Measurements from ENCODE around the gene B3GALT6.

DNA sequence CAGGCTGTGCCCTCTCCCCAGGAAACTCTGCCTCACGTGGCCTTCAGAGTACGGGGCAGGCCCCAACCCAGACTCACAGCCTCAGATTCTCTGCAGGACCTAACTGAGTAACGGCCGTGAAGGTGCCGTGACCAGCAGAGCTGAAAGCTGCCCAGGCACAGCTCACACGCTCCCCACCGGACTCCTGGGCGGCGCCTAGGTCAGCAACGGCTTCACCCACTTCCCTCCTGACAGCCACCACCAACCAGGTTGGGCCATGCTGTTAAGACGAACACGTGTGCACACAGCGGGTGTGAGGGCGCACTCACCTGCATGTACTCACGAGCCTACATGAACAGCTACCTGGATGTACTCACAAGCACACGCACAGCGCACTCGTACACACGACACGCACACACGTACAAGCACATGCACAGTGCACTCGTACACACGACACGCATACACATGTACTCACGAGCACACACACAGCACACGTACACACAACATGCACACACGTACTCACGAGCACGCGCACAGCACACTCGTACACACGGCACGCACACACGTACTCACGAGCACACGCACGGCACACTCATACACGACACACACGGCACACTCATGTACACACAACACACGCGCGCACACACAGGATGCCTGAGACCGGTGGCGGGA lies 9.3 kb upstream of the B3GALT6 start:
- TF ChIP-seq ZNF302 (tag by site-specific recombination; IDR thresholded peaks at IDR 0.05; ENCODE audit: low read depth) (no peak), ZNF548 (tag by site-specific recombination; IDR thresholded peaks at IDR 0.05) (no peak), KLF16 (tag by site-specific recombination; IDR thresholded peaks at IDR 0.05) (no peak), ZBTB21 (tag by site-specific recombination; IDR thresholded peaks at IDR 0.05) (no peak), ZNF501 (tag by site-specific recombination; IDR thresholded peaks at IDR 0.05) (no peak)
- TF ChIP-seq, protein P1, sequence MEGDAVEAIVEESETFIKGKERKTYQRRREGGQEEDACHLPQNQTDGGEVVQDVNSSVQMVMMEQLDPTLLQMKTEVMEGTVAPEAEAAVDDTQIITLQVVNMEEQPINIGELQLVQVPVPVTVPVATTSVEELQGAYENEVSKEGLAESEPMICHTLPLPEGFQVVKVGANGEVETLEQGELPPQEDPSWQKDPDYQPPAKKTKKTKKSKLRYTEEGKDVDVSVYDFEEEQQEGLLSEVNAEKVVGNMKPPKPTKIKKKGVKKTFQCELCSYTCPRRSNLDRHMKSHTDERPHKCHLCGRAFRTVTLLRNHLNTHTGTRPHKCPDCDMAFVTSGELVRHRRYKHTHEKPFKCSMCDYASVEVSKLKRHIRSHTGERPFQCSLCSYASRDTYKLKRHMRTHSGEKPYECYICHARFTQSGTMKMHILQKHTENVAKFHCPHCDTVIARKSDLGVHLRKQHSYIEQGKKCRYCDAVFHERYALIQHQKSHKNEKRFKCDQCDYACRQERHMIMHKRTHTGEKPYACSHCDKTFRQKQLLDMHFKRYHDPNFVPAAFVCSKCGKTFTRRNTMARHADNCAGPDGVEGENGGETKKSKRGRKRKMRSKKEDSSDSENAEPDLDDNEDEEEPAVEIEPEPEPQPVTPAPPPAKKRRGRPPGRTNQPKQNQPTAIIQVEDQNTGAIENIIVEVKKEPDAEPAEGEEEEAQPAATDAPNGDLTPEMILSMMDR (tag by site-specific recombination; IDR thresholded peaks at IDR 0.05), result no peak
- TF ChIP-seq, protein P2, sequence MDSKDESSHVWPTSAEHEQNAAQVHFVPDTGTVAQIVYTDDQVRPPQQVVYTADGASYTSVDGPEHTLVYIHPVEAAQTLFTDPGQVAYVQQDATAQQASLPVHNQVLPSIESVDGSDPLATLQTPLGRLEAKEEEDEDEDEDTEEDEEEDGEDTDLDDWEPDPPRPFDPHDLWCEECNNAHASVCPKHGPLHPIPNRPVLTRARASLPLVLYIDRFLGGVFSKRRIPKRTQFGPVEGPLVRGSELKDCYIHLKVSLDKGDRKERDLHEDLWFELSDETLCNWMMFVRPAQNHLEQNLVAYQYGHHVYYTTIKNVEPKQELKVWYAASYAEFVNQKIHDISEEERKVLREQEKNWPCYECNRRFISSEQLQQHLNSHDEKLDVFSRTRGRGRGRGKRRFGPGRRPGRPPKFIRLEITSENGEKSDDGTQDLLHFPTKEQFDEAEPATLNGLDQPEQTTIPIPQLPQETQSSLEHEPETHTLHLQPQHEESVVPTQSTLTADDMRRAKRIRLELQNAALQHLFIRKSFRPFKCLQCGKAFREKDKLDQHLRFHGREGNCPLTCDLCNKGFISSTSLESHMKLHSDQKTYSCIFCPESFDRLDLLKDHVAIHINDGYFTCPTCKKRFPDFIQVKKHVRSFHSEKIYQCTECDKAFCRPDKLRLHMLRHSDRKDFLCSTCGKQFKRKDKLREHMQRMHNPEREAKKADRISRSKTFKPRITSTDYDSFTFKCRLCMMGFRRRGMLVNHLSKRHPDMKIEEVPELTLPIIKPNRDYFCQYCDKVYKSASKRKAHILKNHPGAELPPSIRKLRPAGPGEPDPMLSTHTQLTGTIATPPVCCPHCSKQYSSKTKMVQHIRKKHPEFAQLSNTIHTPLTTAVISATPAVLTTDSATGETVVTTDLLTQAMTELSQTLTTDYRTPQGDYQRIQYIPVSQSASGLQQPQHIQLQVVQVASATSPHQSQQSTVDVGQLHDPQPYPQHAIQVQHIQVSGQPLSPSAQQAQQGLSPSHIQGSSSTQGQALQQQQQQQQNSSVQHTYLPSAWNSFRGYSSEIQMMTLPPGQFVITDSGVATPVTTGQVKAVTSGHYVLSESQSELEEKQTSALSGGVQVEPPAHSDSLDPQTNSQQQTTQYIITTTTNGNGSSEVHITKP (tag by site-specific recombination; IDR thresholded peaks at IDR 0.05), result no peak
